Fibroblast of skin of abdomen (primary cell): ENCODE measurements around the gene ZNF562.
A peak's percentile ranks its signal among the peaks of the same experiment; 100 is the strongest.

Experiments used
- DNase-seq: peaks from one replicate; pipeline ENCODE4 v3.0.0-alpha.2; 2013

The ZNF562 gene

DNA sequence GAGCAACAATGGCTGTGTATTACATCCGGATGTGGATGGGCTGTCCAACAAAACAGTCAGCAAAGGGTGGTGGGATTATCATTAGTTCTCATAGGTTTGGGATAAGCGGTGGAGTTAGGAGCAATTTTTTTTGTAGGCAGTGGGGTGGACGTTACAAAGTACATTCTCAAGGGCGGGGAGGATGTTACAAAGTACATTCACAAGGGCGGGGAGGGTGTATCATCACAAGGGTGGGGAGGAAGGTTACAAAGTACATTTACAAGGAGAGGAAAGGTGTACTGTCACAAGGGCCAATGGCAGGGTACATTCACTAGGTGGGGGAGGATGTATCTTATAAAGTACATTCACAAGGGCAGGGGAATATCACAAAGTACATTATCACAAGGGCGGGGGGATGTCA lies 33.1 kb downstream of the ZNF562 start:
- DNase-seq, result no peak

DNA sequence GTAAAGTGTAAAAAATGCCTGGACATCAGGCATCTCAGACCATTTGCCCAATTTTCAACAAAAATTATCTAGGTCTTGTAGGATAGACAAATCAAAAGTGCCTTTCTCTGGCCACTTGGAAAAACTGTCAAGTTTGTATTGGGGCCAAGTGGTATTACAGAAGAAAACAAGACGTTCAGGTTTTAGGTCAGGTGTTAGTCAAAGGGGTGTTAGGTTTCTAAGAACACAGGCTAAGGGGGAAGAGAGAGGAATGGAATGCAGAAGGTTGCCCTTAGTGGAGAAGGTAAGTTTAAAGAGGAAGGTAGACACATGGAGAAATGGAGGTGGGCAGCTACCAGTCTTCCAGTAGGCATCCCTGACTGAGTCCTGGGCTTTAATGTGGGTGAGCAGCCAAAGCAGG lies 33.9 kb downstream of the ZNF562 start:
- no peak for DNase-seq

DNA sequence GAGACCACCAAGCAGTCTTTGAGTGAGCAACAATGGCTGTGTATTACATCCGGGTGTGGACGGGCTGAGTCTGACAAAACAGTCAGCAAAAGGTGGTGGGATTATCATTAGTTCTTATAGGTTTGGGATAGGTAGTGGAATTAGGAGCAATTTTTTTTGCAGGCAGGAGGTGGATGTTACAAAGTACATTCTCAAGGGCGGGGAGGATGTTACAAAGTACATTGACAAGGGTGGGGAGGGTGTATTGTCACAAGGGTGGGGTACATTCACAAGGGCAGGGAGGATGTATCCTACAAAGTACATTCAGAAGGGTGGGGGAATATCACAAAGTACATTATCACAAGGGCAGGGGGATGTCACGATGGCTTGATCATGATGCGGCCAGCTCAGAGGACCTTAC lies 38.9 kb downstream of the ZNF562 start:
- DNase-seq, result no peak

- no peak for DNase-seq
Measured at GRCh38 chr19:9627856-9628255, 47.0 kb downstream of the ZNF562 start.

- DNase-seq, result peak; percentile 17
Measured at GRCh38 chr19:9622531-9622930, 52.4 kb downstream of the ZNF562 start.

- DNase-seq, result peak; percentile 92
Measured at GRCh38 chr19:9621156-9622037, 53.5 kb downstream of the ZNF562 start, which contains the start of gene ZNF561. TSS of gene ZNF561 (minus strand) at chr19:9621232. CDS start at chr19:9619456, 1,776 bp downstream.

DNA sequence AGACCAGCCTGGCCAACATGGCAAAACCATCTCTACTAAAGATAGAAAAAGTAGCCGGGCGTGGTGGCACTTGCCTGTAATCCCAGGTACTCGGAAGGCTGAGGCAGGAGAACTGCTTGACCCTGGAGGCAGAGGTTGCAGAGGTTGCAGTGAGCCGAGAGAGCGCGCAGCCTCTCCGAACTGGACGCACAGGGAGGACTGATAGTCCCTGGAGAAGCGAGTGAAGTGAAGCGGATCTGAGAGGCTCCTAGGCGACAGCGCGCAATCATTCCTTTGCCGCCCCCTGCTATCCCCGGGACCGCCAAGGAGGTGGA lies 54.1 kb downstream of the ZNF562 start:
- DNase-seq, result no peak

DNA sequence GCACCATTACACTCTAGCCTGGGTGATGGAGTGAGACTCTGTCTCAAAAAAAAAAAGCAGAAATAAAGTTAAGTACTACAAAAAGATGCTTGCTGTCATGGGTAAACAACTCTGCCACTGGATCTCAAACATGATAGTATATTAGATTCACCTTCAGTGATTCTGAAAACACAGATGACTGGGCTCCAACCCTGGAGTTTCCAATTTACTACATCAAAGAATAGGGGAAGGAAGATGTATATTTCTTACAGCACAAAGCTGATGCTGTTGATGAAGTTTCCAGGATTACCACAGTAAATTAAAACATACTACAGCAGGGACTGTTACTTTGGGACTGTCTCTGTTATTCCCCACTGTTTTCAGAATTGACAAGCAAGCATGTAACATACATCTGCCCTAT lies 59.1 kb downstream of the ZNF562 start:
- DNase-seq, result no peak

DNA sequence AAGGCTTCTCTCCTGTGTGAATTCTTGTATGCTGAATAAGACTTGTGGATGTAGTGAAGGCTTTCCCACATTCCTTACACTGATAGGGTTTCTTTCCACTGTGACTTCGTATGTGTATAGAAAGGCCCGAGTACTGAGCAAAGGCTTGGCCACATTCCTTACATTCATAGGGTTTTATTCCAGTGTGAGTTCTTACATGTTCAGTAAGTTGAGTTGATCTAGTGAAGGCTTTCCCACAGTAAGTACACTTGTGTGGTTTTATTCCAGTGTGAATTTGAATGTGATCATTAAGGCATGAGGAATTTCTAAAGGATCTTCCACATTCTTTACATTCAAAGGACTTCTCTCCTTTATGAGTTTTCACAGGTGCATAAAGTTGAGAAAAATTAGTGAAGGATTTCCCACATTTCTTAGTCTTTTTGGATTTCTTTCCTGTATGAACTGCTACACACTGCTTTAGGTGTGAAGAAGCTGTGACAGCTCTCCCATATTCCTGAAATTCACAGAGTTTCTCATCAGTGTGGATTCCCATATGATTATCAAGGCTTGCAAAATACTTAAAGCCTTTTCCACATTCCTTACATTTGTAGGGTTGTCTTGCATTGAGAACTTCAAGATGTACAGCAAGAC lies 64.3 kb downstream of the ZNF562 start:
- no peak for DNase-seq

GRCh38 chr19:9608912-9609311 lies 66.0 kb downstream of the ZNF562 start:
- DNase-seq, result no peak

- peak; percentile 72 for DNase-seq
Measured at GRCh38 chr19:9597027-9597426, 77.9 kb downstream of the ZNF562 start.
